ENCODE data around the gene MEGF8. TPM values are rescaled to one million over a fixed set of nuclear protein-coding genes. Genes with fewer than 3 reads are reported as not detected.

The MEGF8 gene
- total and polyA plus RNA-seq, 2 of the 8 experiments (the other 6 are each of a cell fraction or from before 2014, with no cell fraction given) = 13.0 to 23.7 TPM

GRCh38 chr19:42401365-42402303 lies 76.2 kb downstream of the MEGF8 start (continued):
- no peak for TF ChIP-seq EZH2 (IDR thresholded peaks at IDR 0.05; ENCODE audit: low read depth, low read length, severe bottlenecking)
- TF ChIP-seq SIX5 (IDR thresholded peaks at IDR 0.05; ENCODE audit: low read depth, low read length) = no peak
- TF ChIP-seq CHD7 (IDR thresholded peaks at IDR 0.05; ENCODE audit: insufficient replicate concordance, low read length) = no peak
- no peak; the same call in none of the 2 replicates for TF ChIP-seq POLR2AphosphoS5 (IDR thresholded peaks at IDR 0.05; ENCODE audit: low read depth, low read length)
- peak; percentile 40 for TF ChIP-seq CREB1 (IDR thresholded peaks at IDR 0.05)
- TF ChIP-seq USF2 (IDR thresholded peaks at IDR 0.05; ENCODE audit: low read length) = no peak
- no peak for TF ChIP-seq RFX5 (IDR thresholded peaks at IDR 0.05; ENCODE audit: borderline replicate concordance, low read depth, low read length)
- no peak for TF ChIP-seq CBX5 (IDR thresholded peaks at IDR 0.05; ENCODE audit: low read depth, low read length)
- no peak for TF ChIP-seq CHD2 (IDR thresholded peaks at IDR 0.05; ENCODE audit: low read length)
